SU-DHL-6 (cell line): Measurements from ENCODE around the gene SPRY2.

Source experiments
- CTCF ChIP-seq: fragments of 200-600 bp; sonication (generic); IDR thresholded peaks from one replicate; pipeline ENCODE4 v1.5.1; 2017; ENCODE audit warnings: antibody characterized with exemption, mild to moderate bottlenecking, low read length, moderate library complexity; ENCODE audit not compliant: insufficient read depth, poor library complexity, severe bottlenecking
- EZH2phosphoT487 ChIP-seq: fragments of 200-600 bp; sonication (generic), shearing (Covaris generic); conservative IDR thresholded peaks from 2 replicates; pipeline ENCODE4 v1.6.1; 2018; ENCODE audit warnings: mild to moderate bottlenecking, antibody characterized with exemption, low read length, moderate library complexity, mixed read lengths

- TF ChIP-seq CTCF (no peak), EZH2phosphoT487 (no peak)
Observed at GRCh38 chr13:80360453-80360800, 19.5 kb upstream of the SPRY2 start.
